GM21576 (cell line): ENCODE measurements around the gene FMOD.

Source experiments
- ATAC-seq: cut with Tn5 transposase; IDR thresholded peaks from one replicate; pipeline ENCODE4 v1.9.1; 2021; ENCODE audit warnings: mild to moderate bottlenecking, moderate library complexity; ENCODE audit not compliant: unreplicated experiment

FMOD gene

GRCh38 chr1:203307641-203308126 lies 43.2 kb downstream of the FMOD start:
- no peak for ATAC-seq

GRCh38 chr1:203306965-203307541 lies 43.9 kb downstream of the FMOD start:
- ATAC-seq: no peak

DNA sequence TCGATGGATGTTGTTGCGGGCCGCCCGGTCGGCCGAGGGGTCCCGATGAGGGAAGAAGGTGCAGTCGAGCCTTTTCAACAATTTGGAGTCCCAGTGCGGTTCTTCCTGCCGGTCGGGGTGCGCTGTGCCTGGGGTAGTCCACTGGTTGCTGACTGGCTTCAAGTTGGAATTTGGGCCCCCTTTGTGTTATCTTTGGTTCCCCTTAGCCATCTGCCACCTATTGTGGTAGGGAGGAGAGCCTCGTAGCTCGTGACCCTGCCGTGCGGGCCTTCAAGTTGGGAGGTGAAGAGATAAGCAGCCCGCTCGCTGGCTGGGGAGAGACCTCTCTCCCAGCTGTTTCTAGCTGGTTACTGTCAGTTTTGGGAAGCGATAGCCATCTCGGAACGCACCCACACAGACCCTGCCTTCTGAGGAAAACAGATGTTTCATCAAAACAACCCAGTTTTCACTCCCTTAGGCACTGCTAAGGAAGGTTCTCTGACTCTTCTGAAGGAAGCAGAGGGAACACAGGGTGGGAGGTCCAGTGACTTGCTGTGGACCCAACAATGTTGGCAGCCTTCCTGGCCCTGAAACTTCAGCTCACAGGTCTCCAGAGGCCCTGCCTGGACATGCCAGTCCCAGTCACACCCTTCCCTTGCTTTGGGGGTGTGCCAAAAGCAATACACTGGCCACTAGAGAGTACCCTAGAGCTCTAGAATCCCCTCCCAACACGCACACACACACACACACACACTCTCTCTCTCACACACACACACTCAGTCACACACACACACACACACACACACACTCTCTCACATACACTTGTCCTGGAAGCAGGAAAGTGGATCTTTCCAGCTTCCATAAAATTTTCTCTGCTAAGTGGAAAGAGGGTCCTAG lies 44.6 kb downstream of the FMOD start:
- ATAC-seq: no peak

- peak; percentile 0 for ATAC-seq
Measured at GRCh38 chr1:203305809-203306088, 45.2 kb downstream of the FMOD start.

DNA sequence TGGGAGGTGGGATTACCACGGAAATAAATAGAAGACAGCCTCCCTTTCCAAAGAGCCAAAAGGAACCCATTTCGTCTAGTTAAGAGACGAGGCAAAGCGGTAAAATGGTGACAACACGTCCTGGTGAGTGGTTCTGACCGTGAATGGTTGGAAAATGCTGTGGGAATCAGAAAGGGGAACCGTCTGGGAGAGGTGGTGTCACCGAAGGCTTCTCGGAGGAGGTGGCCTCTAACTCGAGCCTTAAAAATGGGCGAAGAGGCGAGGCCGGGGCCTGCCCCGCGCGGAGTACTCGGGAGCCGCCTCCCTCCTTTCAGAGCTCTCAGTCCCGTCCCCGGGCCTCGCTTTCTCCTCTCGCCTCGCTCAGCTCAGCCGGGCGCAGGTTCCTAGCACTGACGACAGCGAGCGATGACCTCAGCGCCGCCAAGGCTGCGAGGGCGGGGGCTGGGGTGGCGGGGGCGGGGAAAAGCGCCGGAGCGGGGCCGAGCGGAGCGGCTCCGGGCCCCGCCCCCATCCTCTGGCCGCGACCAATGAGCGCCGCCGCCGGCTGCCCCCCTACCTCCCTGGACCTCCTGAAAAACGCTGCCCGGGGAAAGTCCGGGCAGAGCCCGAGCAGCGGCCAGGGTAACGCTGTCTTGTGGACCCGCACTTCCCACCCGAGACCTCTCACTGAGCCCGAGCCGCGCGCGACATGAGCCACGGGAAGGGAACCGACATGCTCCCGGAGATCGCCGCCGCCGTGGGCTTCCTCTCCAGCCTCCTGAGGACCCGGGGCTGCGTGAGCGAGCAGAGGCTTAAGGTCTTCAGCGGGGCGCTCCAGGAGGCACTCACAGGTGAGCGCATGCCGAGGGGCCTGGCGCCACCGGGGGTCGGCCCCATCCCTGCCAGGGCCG lies 45.8 kb downstream of the FMOD start, which contains the start of gene BTG2:
Gene BTG2, plus strand, starts transcription at position 601 of the 890 bp plus-strand sequence. Its CDS starts 88 bp downstream, at position 689.
- ATAC-seq: peak; percentile 72

DNA sequence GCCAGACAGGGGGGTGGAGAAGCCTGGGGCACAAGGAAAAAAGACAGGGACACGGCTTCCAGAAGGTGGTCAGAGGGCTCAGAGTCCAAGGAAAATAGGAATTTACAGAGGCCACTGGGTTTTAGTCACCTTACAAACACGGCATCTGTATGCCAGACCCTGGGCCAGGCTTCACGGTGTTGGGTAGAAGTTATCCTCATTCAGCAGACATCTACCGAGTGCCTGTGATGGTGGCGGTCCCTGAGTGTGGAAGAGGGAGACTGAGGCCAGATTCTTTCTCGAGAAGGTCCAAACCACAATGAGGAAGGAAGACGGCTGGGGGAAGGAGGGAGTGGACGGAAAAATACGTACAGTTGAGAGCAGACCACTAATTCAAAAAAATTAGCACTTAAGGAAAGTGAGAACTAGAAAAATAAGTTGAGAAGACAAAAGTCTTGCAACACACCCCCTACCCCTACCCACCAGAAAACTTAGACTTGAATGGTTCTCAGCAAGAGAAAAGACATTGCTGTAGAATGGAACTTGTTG lies 46.5 kb downstream of the FMOD start:
- ATAC-seq: no peak

GRCh38 chr1:203302894-203303293 lies 48.0 kb downstream of the FMOD start:
- ATAC-seq: no peak

DNA sequence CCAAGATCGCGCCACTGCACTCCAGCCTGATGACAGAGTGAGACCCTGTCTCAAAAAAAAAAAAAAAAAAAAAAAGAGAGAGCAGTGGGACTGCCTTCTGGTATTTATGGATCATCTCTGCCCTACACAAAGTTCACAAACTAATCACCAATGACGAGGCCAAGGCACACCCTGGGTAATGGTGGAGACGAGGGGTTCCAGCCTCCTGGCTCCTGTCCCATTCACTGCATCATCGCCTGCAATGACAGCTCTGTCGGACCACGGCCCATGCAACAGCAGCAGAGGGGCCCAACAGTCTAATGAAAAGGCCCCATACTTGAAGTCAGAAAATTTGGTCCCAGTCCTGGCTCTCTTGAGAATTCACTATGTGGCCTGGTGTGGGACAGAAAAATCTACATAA lies 48.5 kb downstream of the FMOD start:
- ATAC-seq: no peak

GRCh38 chr1:203301331-203301668 lies 49.6 kb downstream of the FMOD start:
- no peak for ATAC-seq

GRCh38 chr1:203300441-203301330 lies 50.2 kb downstream of the FMOD start:
- ATAC-seq: no peak

GRCh38 chr1:203299719-203300429 lies 51.0 kb downstream of the FMOD start:
- peak; percentile 34 for ATAC-seq

GRCh38 chr1:203299169-203299568 lies 51.8 kb downstream of the FMOD start:
- ATAC-seq: peak; percentile 52

GRCh38 chr1:203296460-203297073 lies 54.4 kb downstream of the FMOD start:
- no peak for ATAC-seq

DNA sequence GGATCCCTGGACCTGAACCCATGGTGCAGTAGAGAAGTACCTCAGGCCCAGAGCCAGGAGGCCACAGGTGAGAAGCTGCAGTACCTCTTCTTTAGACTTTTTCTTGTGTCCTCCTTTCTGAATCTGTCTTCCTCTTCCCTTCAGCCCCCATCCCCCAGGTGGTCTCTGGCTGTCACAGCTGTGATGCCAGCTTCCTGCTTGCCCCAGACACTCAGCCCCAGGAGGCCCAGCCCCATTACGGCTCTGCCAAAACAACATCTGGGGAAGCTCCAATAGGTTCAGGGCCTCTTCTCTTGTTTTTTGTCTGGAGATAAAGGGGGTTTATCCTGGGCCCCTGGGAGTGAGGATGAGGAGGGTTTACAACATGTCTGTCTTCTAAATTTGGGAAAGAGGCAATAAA lies 55.1 kb downstream of the FMOD start:
- no peak for ATAC-seq

GRCh38 chr1:203291201-203292096 lies 59.5 kb downstream of the FMOD start:
- no peak for ATAC-seq
